ELR (cell line): Measurements from ENCODE around the gene JPT2.
"Not testable (repeated sequence)": the region's sequence is repeated elsewhere in the genome, so short reads cannot be mapped to it uniquely, and the experiment has no call there.

Source experiments
- DNase-seq: peaks from one replicate; pipeline ENCODE4 v3.0.0-alpha.2; 2015; ENCODE audit warnings: low read depth

Gene JPT2

DNA sequence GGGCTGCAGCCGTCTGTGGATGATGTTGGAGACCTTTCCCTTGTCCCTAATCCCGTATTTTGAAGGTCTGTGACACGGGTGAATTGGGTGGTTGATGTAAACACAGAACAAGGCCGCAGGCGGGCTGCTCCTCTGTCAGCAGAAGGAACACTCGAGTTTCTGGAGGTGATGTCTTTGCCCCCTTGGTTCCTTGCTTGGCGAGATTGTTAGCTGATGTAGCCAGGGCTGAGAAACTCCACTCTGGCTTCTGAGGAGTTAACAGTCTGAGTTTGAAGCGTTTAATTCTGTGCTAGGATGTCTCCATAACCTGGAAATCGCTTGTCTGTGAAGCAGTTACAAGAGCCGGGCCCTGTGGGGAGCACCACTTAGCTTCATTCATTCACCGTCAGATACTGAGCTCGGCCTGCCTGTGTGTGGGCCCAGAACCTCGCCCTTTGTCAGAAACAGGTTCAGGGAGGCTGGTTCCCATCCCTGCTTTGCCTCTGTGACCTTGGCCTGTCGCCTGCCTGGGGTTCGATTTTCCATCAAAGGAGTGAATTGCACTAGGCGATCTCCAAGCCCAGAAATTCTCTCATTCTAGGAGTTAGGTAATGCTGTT lies 29.2 kb downstream of the JPT2 start:
- DNase-seq, result peak; percentile 42

DNA sequence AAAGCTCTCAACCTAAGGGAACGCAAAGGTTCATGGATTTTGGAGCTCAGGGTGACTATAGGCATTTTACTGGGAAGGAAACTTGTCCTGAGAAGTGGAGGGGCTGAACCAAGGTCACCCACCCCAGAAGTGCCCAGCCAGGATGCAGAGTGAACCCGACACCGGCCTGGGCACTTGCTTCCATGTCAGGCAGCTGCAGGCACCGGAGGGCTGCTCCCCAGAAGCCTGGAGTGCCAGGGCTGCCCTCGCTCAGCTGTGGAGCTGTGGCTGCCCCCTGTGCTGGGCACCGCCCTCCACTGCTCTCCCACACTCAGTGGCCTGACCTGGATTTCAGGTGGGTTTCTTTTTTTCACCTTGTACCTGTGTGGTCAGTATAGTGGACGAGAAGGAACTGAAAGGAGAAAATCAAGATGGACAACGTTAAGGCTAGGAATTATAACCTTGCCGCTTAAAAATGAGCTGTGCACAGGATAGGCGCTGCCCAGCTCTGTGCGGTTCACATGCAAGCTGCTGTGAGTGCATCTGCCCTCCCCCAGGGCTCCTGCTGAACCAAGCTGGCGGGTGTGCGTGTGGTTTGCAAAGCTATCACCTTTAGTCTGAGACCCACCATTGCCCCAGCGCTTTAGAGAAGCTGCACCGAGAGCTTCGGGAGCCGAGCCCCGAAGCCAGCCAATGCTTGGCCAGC lies 30.1 kb downstream of the JPT2 start:
- no peak for DNase-seq

DNA sequence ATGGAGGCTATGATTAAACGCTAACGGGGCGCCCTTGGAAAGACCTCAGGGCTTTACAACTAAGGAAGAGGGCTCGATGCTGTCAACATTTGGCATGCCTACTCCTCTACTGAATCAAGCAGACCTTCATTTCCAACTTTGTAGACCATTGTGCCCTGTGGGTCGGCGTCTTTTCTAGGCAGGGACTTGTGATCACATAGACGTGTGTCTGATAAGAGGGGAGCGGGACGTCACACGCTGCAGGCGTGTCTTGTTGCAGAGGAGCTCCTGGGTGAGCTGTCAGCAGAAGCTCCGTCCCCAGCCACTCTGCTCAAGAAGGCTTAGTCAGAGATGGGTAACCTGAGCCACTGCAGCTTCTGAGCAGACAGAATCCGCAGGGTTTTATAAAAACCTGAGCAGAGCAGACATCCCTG lies 30.7 kb downstream of the JPT2 start:
- peak; percentile 37 for DNase-seq

DNA sequence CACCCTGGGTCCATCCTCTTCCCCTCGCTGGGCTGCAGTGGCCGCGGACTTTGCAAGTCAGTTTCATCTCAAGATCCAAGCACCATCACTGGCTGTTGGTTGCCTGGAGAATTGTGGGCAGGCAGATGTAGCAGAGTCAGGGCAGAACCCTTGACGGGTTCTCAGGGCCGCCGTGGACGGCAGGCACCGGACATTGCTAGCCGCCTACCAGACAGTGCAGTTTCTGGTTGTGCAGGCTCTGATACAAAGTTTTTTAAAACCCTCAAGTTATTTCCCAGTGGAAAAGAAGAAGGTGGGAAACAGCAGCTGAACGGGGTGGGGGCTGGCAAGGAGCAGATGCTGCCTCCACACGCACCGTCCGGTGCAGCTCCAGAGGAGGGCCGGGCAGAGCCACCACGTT lies 31.3 kb downstream of the JPT2 start:
- no peak for DNase-seq

DNA sequence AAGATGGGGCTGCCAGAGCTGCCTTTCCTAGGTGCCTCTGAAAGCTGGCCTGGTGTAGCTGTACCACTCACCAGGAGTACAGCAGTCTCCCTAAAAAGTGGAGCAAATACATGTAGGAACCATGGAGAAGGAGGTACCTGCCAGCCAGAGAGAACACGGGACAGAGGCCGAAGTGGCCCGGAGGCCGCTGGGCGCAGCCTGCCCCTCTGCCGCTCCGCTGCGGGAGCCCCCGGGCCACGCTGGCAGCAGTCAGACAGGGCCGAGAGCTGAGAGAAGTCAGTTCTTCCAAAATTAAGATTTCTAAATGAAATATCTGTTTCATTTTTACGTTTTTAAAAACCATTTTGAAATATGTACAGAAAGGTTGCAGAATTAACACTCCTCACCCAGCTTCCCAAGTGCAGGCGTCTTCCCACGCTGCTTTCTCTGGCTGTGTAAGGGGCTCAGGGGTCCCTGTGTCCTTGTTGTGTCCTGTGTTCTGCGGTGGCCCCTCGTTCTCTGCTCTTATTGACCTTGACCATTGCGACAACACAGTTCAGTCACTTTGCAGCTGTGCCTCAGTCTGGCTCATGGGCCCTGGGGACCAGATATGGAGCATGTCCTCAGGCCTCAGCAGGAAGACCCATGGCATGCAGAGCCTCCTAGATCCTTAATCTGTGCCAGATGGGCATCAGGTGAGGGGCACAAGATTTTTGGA lies 32.9 kb downstream of the JPT2 start:
- no peak for DNase-seq

DNA sequence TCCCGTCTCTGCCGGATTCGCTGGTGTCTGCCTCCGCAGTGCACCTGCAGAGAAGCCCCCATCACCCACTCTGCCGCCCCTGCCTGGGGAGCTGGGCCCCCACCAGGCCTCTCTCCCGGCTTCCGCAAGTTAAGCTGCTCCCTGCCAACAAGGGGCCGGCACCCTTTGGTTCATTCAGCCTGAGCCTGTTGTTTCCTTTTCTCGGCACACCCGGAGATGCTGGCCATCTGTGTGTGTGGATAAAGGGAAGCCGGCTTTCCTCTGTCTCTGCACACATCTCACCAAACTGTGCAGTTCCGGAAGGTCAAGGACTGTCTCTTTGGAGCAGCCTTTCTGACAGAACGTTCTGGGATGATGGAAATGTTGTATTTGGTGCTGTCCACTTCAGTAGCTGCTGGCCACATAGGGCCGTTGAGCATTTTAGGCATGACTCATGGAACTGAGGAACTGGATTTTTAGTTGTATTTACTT lies 34.7 kb downstream of the JPT2 start:
- no peak for DNase-seq

DNA sequence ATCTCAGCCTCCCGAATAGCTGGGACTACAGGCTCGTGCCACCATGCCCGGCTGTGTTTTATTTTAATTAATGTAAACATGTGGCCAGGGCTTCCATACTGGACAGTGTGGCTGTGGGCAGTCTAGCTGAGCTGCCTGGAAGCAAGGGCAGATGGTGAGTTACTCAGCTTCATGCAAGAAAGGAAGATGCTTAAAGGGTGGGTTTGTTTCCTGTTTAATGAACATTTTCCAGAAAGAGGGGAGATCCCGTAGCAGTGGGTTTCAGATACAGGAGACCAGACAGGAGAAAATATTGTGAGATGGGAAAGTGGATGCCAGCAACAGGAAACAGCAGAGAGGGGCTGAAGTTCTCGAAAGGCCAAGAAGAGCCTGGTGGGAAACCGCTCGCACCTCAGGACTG lies 35.3 kb downstream of the JPT2 start:
- no peak for DNase-seq

DNA sequence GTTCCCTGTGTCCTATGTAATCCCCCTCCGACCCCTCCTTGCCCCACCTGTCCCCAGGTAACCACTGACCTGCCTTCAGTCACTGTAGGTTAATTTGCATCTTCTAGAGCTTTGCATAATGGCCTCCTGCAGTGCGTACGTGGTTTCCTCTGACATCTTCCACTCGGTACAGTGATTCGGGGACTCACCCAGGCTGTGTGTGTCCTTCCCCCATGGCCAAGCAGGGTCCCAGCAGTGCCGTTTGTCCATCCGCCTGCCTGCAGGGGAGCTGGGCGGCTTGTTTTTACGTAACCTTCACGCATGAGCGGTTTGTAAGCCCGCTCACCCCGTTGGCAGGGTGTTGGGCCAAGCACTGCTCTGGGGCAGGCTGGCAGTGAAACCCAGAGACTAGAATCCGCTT lies 35.9 kb downstream of the JPT2 start:
- DNase-seq, result no peak

DNA sequence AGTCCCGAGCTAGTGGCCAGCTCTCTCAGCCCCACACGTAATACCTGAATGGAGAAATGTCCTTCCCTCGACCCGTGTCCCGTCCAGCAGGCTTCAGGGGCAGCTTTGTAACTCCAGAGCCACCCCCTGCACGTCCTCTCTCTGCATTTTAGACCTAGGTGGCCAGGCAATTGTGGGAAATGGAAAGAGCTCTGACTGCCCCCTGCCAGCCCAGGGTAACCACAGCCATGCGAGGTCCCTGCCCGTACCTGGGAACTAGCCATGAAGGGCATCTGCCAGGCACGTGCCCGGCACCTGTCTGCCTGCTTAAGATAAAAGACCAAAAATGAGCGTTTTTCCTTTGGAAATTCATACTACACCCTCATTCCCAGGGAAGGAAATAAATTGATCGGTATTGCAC lies 37.1 kb downstream of the JPT2 start:
- DNase-seq, result no peak

DNA sequence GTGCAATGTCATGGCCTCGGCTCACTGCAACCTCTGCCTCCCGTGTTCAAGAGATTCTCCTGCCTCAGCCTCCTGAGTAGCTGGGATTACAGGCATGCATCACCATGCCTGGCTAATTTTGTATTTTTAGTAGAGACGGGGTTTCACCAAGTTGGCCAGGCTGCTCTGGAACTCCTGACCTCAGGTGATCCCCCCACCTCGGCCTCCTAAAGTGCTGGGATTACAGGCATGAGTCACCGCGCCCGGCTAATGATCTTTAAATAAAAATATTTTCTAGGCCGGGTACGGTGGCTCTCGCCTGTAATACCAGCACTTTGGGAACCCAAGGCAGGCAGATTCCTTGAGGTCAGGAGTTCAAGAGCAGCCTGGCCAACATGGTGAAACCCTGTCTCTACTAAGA lies 40.2 kb downstream of the JPT2 start:
- not testable (repeated sequence) for DNase-seq

DNA sequence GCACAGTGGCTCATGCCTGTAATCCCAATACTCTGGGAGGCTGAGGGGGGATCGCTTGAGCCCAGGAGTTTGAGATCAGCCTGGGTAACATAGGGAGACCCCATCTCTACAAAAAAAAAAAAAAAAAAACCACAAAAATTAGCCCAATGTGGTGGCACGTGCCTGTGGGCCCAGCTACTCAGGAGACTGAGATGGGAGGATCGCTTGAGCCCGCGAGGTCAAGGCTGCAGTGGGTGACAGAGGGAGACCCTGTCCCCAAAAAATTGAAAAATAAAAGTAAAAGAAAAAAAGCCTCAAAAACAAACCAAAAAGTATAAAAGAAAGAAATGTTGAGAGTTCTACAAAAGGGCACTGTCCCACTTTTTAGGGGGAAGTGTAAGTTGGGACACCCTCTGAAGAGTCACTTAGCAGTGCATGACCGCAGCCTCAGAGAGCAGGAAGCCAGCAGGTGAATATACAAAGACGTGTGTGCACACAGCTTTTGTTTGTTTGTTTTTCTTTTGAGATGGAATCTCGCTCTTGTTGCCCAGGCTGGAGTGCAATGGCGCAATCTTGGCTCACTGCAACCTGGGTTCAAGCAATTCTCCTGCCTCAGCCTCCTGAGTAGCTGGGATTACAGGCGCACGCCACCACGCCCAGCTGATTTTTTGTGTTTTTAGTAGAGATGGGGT lies 41.6 kb downstream of the JPT2 start:
- not testable (repeated sequence) for DNase-seq

DNA sequence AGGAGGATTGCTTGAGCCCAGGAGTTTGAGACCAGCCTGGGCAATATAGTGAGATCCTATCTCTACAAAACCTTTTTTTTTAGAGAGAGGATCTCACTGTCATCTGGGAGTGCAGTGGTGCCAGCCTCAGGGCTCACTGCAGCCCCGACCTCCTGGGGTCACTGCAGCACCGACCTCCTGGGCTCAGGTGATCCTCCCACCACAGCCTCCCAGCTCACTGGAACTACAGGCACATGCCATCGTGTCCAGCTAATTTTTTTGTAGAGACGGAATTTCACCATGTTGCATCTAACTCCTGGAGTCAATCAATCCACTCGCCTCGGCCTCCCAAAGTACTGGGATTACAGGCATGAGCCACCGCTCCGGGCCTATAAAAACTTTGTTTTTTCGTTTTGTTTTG lies 43.3 kb downstream of the JPT2 start:
- no peak for DNase-seq

DNA sequence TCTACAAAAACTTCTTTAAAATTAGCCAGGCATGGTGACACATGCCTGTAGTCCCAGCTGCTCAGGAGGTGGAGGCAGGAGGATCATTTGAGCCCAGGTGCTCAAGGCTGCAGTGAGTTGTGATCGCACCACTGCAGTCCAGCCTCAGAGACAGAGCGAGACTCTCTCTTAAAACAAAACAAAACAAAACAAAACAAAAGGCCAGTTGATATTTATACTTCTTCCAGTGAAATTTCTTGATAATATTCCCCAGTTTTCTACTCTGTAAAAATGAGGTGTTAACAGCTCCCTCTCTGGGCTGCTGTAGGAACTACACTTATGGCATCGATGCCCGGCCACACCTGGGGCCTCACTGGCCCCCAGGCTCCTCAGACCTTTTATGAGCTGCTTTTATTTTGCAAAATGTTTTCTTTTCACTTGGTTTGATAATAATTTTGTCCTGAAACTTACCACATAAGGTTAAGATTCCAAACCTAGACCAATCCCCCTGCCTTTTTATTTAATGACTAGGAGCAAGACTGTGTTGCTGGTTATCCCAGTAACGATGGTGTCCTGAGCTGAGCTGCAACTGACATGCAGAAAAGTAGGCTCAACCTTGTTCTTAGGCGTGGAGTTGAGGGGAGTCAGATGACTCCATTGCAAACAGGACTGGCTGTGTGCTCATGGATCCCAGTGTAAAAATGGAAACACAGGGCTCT lies 45.5 kb downstream of the JPT2 start:
- DNase-seq, result peak; percentile 62

DNA sequence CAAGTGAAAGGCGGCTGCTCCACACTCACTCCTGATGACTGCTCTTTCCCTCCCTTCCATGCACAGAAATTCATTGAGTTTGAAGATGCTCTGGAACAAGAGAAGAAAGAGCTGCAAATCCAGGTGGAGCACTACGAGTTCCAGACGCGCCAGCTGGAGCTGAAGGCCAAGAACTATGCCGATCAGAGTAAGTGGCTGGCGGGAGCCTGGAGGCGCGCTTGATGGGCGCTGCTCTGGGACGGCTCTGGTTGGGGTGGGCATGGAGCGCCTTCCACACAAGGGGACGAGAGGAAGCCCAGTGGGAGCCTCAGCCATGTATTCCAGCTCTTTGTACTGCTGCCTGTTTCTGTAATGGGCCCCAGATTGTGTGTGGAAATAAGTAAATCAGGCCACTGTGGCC lies 46.4 kb downstream of the JPT2 start:
- DNase-seq, result no peak

DNA sequence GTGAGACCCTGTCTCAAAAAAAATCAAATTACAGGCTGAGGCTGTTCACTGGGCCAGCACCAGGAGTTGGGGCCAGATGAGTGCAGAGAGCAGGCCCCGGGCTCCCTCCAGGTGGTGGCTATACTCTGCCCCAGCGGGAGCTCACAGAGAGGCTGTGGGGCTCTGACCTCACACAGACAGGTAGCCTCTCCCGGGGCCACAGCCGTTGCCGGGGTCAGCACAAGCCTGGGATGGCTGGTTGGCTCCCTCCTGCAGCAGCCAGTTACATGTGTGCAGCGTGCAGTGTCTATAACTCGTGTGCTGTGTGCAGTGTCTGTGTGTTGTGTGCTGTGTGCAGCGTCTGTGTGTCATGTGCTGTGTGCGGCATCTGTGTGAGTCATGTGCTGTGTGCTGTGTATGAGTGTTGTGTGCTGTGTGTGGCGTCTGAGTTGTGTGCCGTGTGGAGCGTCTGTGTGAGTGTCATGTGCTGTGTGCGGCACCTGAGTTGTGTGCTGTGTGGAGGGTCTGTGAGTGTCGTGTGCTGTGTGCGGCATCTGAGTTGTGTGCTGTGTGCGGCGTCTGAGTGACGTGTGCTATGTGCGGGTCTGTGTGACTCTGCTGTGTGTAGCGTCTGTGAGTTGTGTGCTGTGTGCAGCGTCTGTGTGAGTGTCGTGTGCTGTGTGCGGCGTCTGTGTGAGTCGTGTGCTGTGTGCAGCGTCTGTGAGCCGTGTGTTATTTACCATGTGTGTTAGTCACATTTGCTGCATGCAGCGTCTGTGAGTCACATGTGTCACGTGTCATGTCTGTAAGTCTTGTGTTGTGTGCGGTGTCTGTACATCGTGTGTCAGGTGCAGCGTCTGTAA lies 48.8 kb downstream of the JPT2 start:
- no peak for DNase-seq

DNA sequence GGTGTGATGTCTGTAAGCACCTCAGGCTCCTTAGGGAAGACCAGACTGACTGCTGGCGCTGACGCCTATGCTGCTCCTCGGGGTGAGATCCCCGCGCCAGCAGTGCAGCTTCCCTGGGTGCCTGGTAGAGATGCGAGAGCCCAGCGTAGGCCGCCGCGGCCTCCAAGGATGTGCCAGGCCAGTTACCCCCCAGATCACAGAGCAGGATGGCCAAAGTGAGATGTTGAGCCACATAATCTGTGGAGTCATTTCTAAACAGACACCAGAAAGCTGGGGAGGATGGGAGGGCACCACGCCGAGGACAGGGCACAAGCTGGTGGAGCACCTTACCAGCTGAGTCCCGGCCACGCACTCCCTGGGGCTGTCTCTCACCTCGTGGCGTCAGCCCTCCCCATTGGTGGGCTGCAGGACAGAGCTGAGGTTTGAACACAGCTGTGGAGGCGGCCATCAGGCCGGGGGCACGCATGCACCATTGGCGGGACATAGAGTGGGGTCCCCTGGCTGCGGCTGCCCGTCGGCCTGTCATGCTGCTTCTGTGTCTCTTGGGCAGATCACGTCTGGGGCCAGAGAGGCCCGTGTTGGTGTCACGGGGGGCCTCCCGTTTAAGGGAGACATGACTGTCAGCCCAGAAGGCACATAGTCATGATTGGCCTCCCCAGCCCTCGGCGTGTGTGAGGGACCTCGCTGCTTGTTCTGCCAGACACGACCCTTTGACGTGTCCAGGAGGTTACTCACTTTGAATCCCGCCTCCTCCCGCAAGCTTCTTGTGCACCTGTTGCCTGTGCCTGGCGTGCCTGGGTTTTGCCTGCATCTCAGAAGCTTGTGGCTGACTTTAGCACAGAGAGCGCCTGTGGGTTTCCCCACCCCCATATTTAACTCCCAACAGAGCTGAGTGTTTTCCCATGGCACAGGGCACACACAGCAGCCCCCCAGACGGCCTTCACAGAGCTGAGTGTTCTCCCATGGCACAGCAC lies 49.9 kb downstream of the JPT2 start:
- DNase-seq, result no peak

DNA sequence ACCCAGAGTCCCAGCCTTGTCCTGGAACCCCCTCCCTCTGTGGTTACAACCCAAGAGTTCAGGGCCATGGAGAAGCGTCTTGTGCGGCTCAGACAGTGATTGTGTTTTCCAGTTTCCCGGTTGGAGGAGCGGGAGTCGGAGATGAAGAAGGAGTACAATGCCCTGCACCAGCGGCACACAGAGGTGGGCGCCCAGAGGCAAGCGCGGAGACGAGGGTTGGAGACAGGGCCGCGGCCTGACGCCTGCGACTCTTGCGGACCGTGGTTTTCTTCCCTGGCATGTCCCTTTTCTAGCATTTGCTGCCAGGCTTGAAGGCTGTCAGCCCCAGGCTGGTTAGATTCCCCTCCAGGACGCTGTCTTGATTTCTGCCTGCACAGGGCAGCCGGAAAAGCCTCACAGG lies 50.9 kb downstream of the JPT2 start:
- DNase-seq, result no peak

DNA sequence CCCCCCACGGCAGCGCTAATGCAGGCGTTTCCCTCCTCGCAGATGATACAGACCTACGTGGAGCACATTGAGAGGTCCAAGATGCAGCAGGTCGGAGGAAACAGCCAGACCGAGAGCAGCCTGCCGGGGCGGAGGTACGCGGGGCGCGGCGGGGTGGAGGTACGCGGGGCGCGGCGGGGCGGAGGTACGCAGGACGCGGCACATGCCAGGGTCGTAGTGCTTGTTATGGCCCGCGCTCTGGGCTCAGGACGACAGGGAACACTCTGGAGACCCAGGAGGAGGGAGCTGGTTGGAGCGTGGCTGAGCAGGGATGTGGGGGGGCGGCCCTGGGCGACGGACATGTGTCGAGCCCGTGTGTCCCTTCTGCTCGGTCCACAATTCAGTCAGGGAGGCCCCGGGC lies 51.4 kb downstream of the JPT2 start:
- DNase-seq, result no peak

DNA sequence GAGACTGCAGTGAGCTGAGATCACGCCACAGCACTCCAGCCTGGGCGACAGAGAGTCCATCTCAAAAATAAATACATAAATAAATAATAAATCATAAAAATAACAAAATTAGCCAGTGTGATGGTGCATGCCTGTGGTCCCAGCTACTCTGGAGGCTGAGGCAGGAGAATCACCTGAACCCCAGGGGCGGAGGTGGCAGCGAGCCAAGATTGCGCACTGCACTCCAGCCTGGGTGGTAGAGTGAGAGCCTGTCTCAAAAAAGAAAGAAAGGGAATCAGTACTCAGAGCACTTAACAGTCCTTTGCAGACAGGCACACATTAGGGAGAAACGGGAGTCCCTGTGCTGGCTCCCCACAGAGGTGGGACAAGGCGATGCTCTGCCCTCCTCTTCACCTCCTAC lies 53.0 kb downstream of the JPT2 start:
- DNase-seq, result no peak

DNA sequence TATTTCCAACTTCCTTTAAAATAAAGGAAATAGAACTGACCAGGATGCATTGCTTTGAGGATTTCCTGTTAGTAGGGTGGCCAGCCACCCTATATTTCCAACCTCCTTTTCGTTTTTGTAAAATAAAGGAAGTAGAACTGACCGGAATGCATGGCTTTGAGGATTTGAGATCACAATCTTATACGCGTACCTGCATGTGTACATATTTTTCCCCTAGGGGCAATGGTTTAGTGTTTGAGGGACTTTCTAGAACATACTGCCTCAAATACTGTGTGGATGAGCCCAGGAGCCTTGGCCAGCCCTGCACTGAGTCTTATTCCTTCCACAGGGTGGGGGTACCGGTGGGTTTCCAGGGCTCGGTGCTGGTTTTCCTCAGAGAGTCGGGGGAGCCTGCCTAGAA lies 53.5 kb downstream of the JPT2 start:
- DNase-seq, result no peak
